NCI-H748 treated with DMSO at 0.1 percent for 48 hours (cell line): Measurements from ENCODE around the gene TRPV4.
A peak's percentile ranks its signal among the peaks of the same experiment; 100 is the strongest.

Source experiments
- DNase-seq: peaks from one replicate; lab custom pipeline; 2025; lab: John Stamatoyannopoulos, UW

TRPV4 gene

DNA sequence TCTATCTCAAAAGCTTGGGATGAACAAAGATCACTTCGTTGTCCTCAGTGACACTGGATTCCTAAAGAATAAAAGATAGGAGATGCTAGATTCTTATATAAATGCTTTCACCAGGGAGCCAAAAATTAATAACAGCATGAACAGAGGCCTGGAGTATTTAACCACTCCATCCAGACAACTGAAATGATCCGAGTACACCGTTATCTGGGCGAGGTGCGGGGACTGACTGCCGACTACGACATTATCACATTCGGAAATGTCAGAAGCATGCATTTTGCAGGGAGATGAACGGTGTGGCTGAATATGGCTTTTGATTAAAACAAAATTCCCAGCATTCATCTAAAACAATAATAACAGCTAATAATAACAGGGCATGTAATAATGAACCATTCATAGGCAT lies 56.6 kb downstream of the TRPV4 start:
- no peak for DNase-seq

DNA sequence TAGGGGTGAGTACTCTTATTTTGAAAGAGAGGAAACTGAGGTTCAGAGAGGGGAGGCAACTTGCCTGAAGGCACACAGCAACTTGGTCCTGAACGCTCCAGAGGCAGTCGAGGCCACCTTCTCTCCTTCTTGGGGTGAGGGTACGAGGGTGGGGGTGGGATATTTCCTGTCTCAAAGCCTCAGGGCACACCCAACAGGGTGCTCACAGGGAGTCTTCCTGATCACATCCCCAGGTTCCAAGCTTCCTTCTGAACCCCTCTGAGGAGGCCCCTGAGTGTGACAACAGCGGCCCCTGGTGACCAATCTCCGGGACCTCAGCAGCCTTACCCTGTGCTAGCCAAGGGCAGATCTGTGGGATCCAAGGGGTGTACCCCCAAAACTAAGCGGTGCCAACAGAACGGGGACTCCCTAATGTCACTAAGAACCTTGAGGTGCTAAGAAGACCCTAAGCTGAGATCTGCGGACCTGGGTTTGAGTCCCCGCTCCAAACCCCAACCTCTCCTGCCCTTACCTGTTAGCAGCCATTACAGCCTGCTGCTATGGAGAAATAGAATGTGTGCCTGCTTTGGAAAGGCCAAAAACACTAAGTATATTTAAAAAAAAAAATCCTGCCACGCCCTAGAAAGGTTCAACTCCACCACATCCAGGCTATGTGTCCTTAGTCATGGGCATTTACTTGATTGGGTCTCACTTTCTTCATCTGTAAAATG lies 57.9 kb downstream of the TRPV4 start:
- peak; percentile 6 for DNase-seq

DNA sequence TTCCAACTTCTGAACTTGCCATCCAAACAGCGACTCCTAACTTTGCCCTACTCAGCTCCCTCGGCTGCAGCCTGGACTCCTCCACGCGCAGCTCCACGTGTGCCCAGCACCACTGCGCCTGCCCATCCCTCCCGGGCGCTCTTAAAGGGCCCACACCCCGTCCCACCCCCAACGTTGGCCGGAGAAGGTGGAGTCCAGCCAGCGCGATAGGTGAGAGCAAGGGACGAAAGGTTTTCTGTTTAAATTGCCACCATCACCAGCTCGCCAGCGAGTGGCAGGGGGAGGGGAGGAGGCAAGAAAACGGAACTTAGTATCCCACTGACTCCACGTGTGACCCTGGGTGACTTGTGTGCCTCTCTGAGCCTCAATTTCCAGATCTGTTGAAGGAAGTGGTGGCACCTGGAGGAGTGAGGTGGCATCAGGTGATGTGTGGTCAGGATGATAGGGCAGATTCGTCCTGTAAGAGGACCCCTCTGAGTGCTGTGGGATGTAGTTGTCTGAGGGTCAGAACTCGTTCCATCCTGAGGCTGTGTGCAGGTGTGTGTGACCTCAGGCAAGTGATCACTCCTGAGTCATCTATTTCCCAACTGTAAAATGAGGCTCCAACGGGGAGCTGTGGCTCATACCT lies 59.7 kb downstream of the TRPV4 start:
- DNase-seq, result no peak

DNA sequence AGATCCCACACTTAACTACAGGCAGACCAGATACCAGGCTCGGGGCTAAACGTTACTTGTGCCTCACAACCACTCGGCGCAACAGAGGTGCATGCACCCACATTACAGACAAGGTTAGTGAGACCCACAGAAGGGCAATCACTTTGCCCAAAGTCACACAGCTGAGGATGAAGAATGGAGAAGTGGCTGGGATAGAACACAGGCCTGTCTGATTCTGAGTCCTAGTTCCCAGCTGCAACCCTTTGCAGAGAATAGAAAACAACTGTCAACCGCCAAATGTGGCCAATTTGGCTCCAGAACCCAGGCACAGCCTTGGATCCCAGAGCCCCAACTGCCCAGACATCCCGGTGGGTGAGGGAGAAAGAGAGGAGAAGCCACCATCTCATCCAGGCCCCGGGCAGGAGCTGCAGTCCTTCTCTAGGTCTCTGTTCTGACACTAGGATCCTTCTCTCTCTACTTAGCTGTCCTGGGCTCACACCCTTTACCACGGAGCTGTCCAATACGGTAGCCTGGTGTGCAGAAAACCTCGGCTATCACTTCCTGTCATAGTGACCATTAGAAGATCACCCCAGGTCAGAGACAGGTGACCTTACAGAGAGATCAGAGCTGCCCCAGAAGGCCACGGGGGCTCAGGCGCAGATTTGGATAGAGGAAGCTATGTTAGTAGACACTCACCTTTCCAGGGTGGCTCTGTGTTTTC lies 60.4 kb downstream of the TRPV4 start:
- DNase-seq, result no peak

DNA sequence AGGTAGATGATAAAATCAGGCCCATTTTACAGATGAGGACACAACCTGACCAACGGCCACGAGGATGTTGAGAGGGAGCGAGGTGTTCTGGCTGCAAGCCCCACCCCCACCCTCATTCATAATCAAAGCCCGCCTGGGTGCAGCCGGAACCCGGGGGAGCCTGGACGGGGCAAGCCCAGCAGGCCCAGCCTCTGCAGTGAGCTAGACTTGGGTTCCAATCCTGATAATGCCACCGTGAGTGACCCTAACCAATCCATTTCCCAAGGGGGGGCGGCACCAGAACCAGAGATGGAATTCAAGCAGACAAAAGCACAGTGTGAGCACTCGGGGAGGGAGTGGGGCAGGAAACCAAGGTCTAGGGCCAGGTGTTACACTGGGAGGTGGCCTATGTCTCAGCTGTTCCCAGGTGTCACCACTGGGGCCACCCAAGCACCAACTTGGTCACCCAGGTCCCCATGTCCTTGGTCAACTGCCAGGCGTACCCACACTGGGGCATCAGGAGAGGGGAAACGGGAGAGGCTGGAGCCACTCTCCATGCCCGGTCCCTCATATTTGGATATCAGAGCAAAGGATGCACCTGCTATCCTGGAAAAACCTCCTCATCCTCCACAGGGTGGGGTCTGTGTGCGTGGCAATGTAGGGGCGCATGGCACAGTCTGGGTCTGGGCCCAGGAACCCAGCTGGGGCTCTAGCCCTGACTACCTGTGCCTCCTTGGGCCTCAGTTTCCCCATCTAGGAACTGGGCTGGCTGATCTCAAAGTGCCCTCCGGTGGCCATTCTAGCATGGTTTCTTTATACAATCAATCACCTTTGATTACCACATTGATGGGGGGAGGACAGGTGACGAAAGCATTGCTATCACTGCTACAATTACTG lies 61.2 kb downstream of the TRPV4 start:
- no peak for DNase-seq

DNA sequence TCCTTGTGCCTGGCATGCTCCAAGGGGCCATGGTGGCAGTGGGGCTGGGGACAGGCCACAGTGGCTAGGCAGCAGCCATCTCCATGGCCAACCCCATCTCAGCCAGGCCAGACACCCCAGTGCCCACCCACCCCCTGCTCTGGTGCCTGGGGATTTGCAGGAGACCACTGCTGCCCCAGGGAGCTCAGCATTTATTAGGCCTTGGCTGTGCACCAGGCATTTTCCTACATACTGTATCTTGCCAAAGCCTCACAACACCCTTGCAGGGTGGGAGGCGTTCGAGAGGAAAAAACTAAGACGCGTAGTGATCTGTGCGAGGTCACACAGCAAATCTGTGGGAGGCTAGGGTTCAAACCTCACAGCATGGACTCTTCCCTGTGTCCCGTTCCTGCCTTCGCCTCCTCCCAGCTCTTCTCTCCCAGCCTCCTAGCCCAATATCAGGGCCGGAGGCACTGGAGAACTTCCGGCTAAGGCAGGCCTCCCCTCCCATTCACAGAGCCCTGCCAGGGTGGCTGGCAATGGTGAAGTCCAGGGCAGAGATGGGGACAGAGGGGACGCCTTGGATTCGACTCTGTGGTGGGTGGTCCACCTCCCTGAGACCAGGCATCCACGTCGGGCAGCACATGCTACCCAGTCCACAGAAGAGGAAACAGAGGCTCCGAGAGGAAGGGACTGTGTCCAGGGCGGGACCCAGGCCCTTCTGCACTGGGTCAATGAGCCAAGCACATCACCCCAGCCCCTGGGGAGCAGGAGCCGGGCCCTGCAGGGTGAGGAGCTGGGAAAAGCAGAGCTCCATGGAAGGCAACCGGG lies 62.1 kb downstream of the TRPV4 start:
- no peak for DNase-seq

DNA sequence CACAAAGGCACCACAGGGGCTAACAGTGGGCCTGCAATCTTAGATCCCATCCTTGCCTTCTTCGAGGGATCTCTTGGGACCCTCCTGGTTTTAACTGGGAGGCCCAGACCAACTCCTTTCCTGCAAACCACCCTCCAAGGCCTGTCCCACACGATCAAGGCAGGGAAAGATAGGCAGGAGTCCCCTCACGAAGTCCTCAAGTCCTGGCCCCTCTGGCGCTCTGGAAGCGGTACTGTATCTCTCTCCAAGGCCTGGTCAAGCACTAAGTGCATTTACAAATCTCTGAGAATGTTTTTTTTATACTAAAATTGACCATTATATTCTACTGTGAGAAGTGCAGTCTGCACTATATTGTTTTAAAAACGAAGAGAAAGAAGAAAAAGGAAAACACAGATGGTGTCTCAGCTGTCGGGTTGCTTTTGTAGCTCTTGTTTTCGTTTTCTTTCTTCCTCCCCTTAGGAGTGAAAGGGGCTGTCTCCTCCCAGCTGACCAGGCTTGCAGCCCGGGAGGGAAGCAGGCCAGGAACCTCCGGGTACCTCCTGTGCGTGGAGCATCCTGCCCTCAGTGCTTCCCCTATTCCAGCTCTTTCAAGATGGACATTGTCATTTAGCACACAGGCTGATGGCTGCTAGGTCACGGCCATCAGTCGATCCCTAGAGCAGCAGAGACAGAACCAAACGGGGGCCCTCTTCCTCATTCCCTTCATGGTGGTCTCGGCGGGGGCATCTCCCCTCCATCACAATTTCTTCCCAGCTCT lies 62.9 kb downstream of the TRPV4 start:
- DNase-seq, result no peak

DNA sequence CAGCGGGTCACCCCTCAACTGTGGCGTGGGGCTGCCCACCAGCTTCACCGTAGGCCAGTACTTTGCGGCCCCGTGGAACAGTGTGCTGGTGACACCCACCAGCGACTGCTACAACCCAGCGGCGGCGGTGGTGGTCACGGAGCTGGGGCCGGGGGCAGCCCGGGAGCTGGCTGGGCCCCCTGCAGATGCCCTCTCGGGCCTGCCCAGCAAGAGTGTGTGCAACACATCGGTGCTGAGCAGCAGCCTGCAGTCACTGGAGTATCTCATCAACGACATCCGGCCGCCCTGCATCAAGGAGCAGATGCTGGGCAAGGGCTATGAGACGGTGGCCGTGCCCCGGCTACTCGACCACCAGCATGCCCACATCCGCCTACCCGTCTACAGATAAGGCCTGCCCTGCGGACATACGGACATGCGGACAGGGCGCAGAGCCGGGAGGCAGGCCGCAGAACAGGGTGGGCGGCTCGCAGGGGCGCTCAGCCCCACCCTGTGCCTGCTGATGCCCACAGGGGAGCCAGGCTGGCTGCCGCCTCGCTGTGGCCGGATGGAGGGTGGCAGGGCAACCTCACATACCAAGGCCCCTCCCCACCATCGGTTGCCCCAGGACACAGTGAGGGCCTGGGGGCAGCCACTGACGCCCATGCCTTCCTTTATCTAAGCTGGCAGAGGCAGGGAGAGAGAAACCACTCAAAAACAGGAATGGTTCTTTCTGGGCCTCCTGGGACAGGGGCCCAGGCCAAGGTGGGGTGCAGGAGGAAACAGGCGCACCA lies 64.1 kb downstream of the TRPV4 start:
- no peak for DNase-seq

DNA sequence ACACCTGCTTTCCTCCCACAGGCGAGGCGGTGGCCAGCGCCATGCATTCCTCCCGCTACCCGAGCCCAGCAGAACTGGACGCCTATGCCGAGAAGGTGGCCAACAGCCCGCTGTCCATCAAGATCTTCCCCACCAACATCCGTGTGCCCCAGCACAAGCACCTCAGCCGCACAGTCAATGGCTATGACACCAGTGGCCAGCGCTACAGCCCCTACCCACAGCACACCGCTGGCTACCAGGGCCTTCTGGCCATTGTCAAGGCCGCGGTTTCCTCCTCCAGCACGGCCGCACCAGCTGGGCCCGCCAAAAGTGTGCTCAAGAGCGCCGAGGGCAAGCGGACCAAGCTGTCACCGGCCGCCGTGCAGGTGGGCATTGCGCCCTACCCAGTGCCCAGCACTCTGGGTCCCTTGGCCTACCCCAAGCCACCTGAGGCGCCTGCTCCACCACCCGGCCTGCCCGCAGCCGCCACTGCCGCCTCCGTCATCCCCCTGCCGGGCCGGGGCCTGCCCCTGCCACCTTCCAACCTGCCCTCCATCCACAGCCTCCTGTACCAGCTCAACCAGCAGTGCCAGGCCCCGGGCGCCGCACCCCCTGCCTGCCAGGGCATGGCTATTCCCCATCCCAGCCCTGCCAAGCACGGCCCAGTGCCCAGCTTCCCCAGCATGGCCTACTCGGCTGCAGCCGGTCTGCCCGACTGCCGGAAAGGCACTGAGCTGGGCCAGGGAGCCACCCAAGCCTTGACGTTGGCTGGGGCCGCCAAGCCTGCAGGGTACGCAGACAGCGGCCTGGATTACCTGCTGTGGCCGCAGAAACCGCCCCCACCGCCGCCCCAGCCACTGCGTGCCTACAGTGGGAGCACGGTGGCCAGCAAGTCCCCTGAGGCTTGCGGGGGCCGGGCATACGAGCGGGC lies 65.0 kb downstream of the TRPV4 start:
- no peak for DNase-seq

DNA sequence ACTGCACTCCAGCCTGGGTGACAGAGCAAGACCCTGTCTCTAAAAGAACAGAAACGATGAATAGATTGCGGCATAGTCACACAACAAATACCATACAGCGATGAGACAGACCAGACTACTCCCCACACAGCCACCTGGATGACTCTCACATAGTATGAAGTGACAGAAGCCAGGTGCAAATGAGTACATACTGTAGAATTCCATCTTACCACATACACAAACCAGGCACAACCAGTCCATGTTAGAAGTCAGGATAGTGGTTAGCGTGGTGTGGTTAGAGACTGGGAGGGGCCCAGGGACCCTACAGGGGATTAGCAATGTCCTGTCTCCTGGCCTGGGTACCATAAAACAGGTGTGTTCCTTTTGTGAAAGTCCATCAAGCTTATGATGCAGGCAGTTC lies 65.7 kb downstream of the TRPV4 start:
- no peak for DNase-seq

DNA sequence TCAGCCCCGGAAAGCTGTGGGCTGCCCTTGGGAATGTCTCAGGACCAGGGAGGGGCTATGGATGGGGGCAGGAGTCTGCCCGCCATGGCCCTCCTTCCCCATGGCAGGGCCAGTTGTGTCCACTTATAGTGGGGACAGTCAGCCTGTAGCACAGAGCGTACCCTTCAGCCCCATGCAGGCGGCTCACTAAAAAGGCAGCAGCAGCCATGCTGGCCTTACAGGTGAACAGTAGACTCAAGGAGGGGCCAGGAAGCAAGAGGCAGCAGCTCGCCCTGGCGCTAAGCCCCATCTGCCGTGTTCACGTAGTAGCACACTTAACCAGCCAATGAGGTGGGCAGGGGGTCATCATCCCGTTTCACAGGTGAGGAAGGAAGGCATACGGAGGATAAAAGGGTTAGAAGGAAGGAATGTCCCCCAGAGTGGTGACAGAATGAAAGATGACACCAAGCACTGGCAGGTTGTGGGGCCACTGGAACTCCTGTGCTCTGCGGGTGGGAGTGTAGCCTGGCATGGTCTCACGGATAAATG lies 66.9 kb downstream of the TRPV4 start:
- DNase-seq, result no peak

DNA sequence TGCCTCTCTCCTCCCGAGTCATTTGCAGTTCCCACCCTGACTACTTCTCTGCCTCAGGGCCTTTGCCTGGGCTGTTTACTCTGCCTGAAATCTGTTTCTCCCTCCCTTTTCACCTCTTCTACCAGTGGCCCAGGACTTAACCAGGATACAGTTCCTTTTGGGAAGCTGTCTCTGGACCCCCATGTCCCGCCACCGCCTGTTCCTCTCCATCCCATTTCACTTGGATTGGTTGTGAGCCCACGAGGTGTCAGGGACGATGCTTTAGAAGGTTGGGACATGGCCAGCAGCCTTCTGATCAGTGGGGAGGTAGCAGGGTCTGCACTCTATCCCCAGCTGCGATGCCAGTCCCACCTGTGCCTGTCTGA lies 67.8 kb downstream of the TRPV4 start:
- no peak for DNase-seq

DNA sequence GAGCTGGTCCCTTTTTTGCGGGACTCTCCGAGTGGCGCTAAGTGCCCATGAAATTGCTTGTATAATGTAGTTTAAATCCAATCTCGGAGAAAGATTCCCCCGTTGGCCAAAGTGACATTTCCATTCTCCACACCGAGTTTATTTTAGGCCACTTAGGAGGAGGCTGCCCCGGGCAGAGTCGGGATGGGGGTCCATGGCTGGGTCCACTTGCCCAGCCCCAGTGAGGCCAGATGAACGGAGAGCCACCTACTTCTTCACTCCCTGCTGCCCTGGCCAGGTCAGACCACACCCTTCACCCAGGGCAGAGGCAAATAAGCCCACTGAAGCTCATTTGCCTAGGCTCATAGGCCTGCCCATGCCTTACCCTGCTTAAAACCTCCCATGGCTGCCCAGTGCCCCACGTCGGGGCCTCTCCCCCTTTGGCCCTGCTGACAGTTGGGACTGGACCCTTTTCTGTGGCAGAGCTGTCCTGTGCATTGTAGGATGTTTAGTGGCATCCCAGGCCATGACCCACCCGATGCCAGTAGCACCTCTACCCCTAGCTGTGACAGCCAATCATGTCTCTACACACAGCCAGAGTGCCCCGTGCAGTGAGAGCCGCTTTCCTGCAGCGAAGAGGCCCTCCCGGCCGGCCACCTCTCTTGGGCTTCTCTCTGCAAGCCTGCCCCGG lies 68.3 kb downstream of the TRPV4 start:
- DNase-seq, result no peak

DNA sequence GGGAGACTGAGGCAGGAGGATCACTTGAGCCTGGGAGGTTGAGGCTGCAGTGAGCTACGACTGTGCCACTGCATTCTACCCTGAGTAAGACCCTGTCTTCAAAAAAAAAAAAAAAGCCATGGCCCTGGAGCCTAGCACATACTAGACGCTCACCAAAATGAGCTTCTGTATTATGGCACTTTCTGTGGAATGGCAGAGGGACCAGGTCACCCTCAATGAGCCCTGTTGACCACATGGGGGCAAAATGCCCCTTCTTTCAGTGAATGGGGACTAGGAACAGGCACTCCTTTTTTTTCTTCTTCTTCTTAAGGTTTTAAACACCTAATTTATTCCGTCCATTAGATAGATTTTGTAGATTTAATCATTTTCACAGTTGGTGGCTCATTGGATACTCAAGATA lies 69.1 kb downstream of the TRPV4 start:
- no peak for DNase-seq

DNA sequence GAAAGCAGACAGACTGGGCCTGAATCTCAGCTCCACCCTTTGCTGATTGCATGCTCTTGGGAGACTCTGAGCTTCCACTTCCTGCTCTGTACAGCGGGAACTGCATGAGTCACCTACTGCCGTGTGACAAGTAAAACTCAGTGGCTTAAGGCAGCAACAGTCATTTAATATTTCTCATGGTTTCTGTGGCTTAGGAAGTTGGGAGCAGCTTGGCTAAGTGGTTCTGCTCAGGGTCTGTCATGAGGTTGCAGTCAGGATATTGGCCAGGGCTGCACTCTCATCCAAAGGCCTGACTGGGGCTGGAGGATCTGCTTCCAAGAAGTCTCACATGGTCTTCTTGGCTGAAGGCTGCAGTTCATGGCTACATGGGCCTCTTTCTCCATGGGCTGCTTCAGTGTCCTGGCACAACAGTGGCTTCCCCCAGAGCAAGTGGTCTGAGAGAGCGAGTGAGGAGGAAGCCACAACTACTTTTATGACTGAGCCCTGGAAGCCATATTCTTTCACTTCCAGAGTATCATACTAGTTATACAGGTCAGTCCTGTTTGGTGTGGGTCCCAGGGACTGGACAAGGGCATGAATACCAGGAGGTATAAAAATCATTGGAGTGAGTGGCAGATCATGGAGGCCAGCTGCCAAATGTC lies 69.9 kb downstream of the TRPV4 start:
- no peak for DNase-seq

DNA sequence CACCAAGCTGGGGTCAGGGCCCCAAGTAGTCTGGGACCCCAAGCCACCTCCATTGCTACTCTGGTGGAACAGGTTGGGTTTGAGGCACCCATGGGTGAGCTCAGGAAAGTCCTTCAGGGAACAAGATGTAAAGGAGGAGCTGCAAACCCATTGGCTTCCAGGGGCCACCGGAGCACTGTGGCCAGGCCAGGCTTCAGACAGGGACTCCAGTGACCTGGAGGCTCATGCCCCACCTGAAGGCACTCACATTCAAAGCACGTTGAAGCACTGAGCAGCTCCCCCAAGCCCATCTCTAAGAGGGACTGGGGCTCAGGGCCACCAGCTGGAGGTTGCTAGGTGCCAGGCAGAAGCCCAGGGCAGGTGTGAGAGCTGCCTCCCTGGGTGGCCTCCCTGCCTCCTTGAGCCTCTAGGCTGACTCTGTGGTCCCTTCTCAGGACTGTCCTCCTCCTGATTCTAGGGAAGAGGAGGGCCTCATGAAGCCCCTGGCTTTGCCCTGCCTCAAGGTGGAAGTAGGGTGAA lies 70.5 kb downstream of the TRPV4 start:
- DNase-seq, result no peak

DNA sequence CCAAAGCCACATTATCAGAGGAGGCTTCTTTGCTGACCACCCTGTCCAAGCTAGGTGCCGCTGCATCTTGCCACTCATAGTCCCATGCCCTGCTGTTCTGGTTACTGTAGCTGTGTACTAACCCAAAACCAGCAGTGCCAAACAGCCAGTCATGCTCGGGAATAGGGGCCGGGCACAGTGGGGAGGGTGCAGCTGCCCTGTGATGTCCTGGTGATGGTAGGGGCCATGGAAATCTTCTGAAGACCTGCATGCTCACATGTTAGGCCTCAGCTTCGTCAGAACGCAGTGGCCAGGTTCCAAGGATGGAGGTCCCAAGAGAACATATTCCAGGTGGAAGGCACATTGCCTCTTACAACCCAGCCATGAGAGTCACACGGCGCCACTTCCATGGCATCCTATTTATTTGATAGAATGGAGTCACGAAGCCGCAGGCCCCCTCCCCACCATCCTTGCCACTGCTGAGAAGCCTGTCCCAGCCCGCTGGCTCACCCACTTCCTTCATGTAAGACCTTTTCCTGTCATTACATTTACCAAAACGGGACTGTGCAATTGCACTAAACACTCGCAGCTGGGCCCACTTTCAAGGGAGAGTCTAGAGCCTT lies 71.0 kb downstream of the TRPV4 start:
- no peak for DNase-seq
